ENCODE measurements around the gene CEP78.
"Not testable (repeated sequence)": the region's sequence is repeated elsewhere in the genome, so short reads cannot be mapped to it uniquely, and the experiment has no call there.

CEP78 gene

GRCh38 chr9:78235256-78235761 lies 566 bp upstream of the CEP78 start:
- DNase-seq: no peak

- DNase-seq: no peak
These were observed 656 bp downstream of the CEP78 start for GRCh38 chr9:78236551-78236910.

GRCh38 chr9:78238046-78239038 lies 2.5 kb downstream of the CEP78 start:
- no peak for DNase-seq

GRCh38 chr9:78239506-78239905 lies 3.6 kb downstream of the CEP78 start:
- no peak for DNase-seq

GRCh38 chr9:78242041-78242440 lies 6.2 kb downstream of the CEP78 start:
- no peak for DNase-seq

GRCh38 chr9:78243130-78243529 lies 7.3 kb downstream of the CEP78 start:
- DNase-seq: no peak

- DNase-seq: no peak
These were observed 9.5 kb downstream of the CEP78 start for GRCh38 chr9:78245401-78245800.

GRCh38 chr9:78248635-78249034 lies 12.8 kb downstream of the CEP78 start:
- peak; percentile 49 for DNase-seq

GRCh38 chr9:78249542-78249941 lies 13.7 kb downstream of the CEP78 start:
- no peak for DNase-seq

GRCh38 chr9:78252616-78253015 lies 16.7 kb downstream of the CEP78 start:
- no peak for DNase-seq

GRCh38 chr9:78253285-78253684 lies 17.4 kb downstream of the CEP78 start:
- no peak for DNase-seq

- peak; percentile 27 for DNase-seq
These were observed 25.6 kb downstream of the CEP78 start for GRCh38 chr9:78261403-78262001.

- no peak for DNase-seq
These were observed 26.8 kb downstream of the CEP78 start for GRCh38 chr9:78262655-78263054.

- no peak for DNase-seq
These were observed 32.0 kb downstream of the CEP78 start for GRCh38 chr9:78267889-78268288.

- no peak for DNase-seq
These were observed 33.9 kb downstream of the CEP78 start for GRCh38 chr9:78269784-78270183.

- no peak for DNase-seq
These were observed 36.4 kb downstream of the CEP78 start for GRCh38 chr9:78272307-78272706.

- DNase-seq: no peak
These were observed 37.9 kb downstream of the CEP78 start for GRCh38 chr9:78273761-78274160.

- DNase-seq: peak; percentile 71
These were observed 42.4 kb downstream of the CEP78 start for GRCh38 chr9:78278177-78278777.

GRCh38 chr9:78278801-78279200 lies 42.9 kb downstream of the CEP78 start:
- no peak for DNase-seq

- no peak for DNase-seq
These were observed 45.2 kb downstream of the CEP78 start for GRCh38 chr9:78280982-78281668.

GRCh38 chr9:78284181-78284580 lies 48.3 kb downstream of the CEP78 start:
- not testable (repeated sequence) for DNase-seq

GRCh38 chr9:78286125-78286524 lies 50.2 kb downstream of the CEP78 start:
- no peak for DNase-seq

GRCh38 chr9:78286946-78287388 lies 51.1 kb downstream of the CEP78 start:
- DNase-seq: no peak
